OCI-LY1 (cell line): ENCODE results near the gene CFAP99.

Source experiments
- EZH2 ChIP-seq: fragments of 200-600 bp; sonication (generic), shearing (Covaris generic); IDR thresholded peaks from 2 replicates; pipeline ENCODE4 v1.8.0; 2017; ENCODE audit warnings: borderline replicate concordance, mixed run types, mild to moderate bottlenecking, antibody characterized with exemption, low read length, moderate library complexity, mixed read lengths
- TF ChIP-seq, protein P1 (sequence below): fragments of 200-600 bp; sonication (generic), shearing (Covaris generic); IDR thresholded peaks from 2 replicates; pipeline ENCODE4 v1.5.1; 2017; ENCODE audit warnings: mild to moderate bottlenecking, antibody characterized with exemption, low read length, moderate library complexity, mixed read lengths

DNA sequence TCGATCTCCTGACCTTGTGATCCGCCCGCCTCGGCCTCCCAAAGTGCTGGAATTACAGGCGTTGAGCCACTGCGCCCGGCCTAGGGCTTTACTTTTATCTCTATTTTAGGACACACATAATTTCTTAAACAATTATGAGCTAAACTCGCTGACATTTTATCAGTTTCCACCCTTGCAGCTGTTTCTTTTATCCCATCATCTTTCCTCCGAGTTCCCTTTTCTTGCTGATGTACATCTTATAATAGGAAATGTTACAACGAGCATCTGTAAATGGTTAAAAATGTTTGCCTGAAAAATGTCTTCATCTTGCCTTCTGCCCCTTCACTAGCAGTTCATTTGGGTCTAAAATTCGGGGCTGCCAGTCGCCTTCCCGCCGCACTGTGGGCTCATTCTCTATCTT is 41.5 kb upstream of the CFAP99 start:
- TF ChIP-seq, protein P1, sequence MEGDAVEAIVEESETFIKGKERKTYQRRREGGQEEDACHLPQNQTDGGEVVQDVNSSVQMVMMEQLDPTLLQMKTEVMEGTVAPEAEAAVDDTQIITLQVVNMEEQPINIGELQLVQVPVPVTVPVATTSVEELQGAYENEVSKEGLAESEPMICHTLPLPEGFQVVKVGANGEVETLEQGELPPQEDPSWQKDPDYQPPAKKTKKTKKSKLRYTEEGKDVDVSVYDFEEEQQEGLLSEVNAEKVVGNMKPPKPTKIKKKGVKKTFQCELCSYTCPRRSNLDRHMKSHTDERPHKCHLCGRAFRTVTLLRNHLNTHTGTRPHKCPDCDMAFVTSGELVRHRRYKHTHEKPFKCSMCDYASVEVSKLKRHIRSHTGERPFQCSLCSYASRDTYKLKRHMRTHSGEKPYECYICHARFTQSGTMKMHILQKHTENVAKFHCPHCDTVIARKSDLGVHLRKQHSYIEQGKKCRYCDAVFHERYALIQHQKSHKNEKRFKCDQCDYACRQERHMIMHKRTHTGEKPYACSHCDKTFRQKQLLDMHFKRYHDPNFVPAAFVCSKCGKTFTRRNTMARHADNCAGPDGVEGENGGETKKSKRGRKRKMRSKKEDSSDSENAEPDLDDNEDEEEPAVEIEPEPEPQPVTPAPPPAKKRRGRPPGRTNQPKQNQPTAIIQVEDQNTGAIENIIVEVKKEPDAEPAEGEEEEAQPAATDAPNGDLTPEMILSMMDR, result no peak
- TF ChIP-seq EZH2, result no peak
